Measurements from ENCODE around the gene GALNT3. TPM values are rescaled to one million over a fixed set of nuclear protein-coding genes. Genes with fewer than 3 reads are reported as not detected.

GALNT3 gene
- total RNA-seq, 1 experiment from 2014 or later = 2.2 TPM

GRCh38 chr2:165814473-165814872, 20.4 kb upstream of the GALNT3 start:
- H3K27me3 ChIP-seq (replicated peaks) = no peaks in the 10 kb centered on the region
- no peaks in the 10 kb centered on the region for H3K9me3 ChIP-seq (replicated peaks)
- no peaks in the 10 kb centered on the region for H3K4me1 ChIP-seq (replicated peaks)
- H3K4me3 ChIP-seq = no peak overlapping the region
- no peak for DNase-seq (ENCODE audit: low read depth in 1 of 2, low spot score in 2 of 2)
- no peak overlapping the region for H3K27ac ChIP-seq
- H3K36me3 ChIP-seq = no peaks in the 10 kb centered on the region

- DNase-seq (ENCODE audit: low read depth in 1 of 2, low spot score in 2 of 2) = no peak
- H3K27ac ChIP-seq = no peak overlapping the region
- H3K4me3 ChIP-seq = no peak overlapping the region
- H3K27me3 ChIP-seq (replicated peaks) = no peaks in the 10 kb centered on the region
- no peaks in the 10 kb centered on the region for H3K9me3 ChIP-seq (replicated peaks)
- H3K4me1 ChIP-seq (replicated peaks) = no peaks in the 10 kb centered on the region
- no peaks in the 10 kb centered on the region for H3K36me3 ChIP-seq
These were observed 17.7 kb upstream of the GALNT3 start for GRCh38 chr2:165811592-165812370.

- Histone ChIP-seq H3K27ac (no peak overlapping the region), H3K4me3 (no peak overlapping the region), H3K4me1 (replicated peaks) (no peaks in the 10 kb centered on the region), H3K9me3 (replicated peaks) (no peaks in the 10 kb centered on the region), H3K36me3 (no peaks in the 10 kb centered on the region), H3K27me3 (replicated peaks) (no peaks in the 10 kb centered on the region)
- DNase-seq (ENCODE audit: low read depth in 1 of 2, low spot score in 2 of 2) = no peak
These were observed 16.4 kb upstream of the GALNT3 start for GRCh38 chr2:165810418-165810817.

- Histone ChIP-seq H3K4me1 (replicated peaks) (no peaks in the 10 kb centered on the region), H3K27me3 (replicated peaks) (no peaks in the 10 kb centered on the region), H3K9me3 (replicated peaks) (no peaks in the 10 kb centered on the region), H3K27ac (no peak overlapping the region), H3K36me3 (no peaks in the 10 kb centered on the region), H3K4me3 (no peak overlapping the region)
- no peak for DNase-seq (ENCODE audit: low read depth in 1 of 2, low spot score in 2 of 2)
These were observed 10.7 kb upstream of the GALNT3 start for GRCh38 chr2:165804719-165805118.

- no peak for DNase-seq (ENCODE audit: low read depth in 1 of 2, low spot score in 2 of 2)
- Histone ChIP-seq H3K36me3 (no peaks in the 10 kb centered on the region), H3K27ac (no peak overlapping the region), H3K4me1 (replicated peaks) (no peaks in the 10 kb centered on the region), H3K4me3 (no peak overlapping the region), H3K27me3 (replicated peaks) (no peaks in the 10 kb centered on the region), H3K9me3 (replicated peaks) (no peaks in the 10 kb centered on the region)
These were observed 9.2 kb upstream of the GALNT3 start for GRCh38 chr2:165803123-165803760.

GRCh38 chr2:165801176-165801575, 7.1 kb upstream of the GALNT3 start:
- Histone ChIP-seq H3K27ac (no peak overlapping the region), H3K4me1 (replicated peaks) (no peaks in the 10 kb centered on the region)
- DNase-seq (ENCODE audit: low read depth in 1 of 2, low spot score in 2 of 2) = no peak

GRCh38 chr2:165796819-165797530, 2.9 kb upstream of the GALNT3 start:
- Histone ChIP-seq H3K4me3 (no peak overlapping the region), H3K9me3 (replicated peaks) (no peaks in the 10 kb centered on the region), H3K27me3 (replicated peaks) (peaks cover 24% of the 10 kb centered on the region; the same call in 1 of the 2 replicates), H3K36me3 (no peaks in the 10 kb centered on the region), H3K27ac (no peak overlapping the region), H3K4me1 (replicated peaks) (peaks cover 10% of the 10 kb centered on the region)
- no peak for DNase-seq (ENCODE audit: low read depth in 1 of 2, low spot score in 2 of 2)

More at GRCh38 chr2:165801176-165801575, 7.1 kb upstream of the GALNT3 start:
- no peak overlapping the region for H3K4me3 ChIP-seq
- no peaks in the 10 kb centered on the region for H3K9me3 ChIP-seq (replicated peaks)
- H3K36me3 ChIP-seq = no peaks in the 10 kb centered on the region
- H3K27me3 ChIP-seq (replicated peaks) = 0 out of 2 replicates have a peak, but pooled peaks cover 3% of the 10 kb centered on the region

GRCh38 chr2:165796129-165796528, 2.1 kb upstream of the GALNT3 start:
- Histone ChIP-seq H3K27me3 (replicated peaks) (peaks cover 24% of the 10 kb centered on the region; the same call in 1 of the 2 replicates), H3K27ac (no peak overlapping the region), H3K36me3 (no peaks in the 10 kb centered on the region), H3K4me1 (replicated peaks) (peaks cover 17% of the 10 kb centered on the region), H3K9me3 (replicated peaks) (no peaks in the 10 kb centered on the region), H3K4me3 (no peak overlapping the region)
- no peak for DNase-seq (ENCODE audit: low read depth in 1 of 2, low spot score in 2 of 2)

- DNase-seq (ENCODE audit: low read depth in 1 of 2, low spot score in 2 of 2) = no peak
These were observed 964 bp upstream of the GALNT3 start for GRCh38 chr2:165795011-165795410.

GRCh38 chr2:165794536-165794928, 485 bp upstream of the GALNT3 start:
- Histone ChIP-seq H3K9me3 (replicated peaks) (no peaks in the 10 kb centered on the region), H3K4me3 (peak overlapping the region; percentile 34), H3K36me3 (no peaks in the 10 kb centered on the region), H3K27me3 (replicated peaks) (peaks cover 24% of the 10 kb centered on the region; the same call in 1 of the 2 replicates), H3K4me1 (replicated peaks) (peaks cover 17% of the 10 kb centered on the region), H3K27ac (no peak overlapping the region)
- peak in 1 of 2 experiments; percentile 17 for DNase-seq (ENCODE audit: low read depth in 1 of 2, low spot score in 2 of 2)

More at GRCh38 chr2:165795011-165795410, 964 bp upstream of the GALNT3 start:
- Histone ChIP-seq H3K27me3 (replicated peaks) (peaks cover 24% of the 10 kb centered on the region; the same call in 1 of the 2 replicates), H3K4me3 (peak overlapping the region; percentile 34; the same call in 1 of the 2 replicates), H3K36me3 (no peaks in the 10 kb centered on the region), H3K4me1 (replicated peaks) (peaks cover 17% of the 10 kb centered on the region), H3K9me3 (replicated peaks) (no peaks in the 10 kb centered on the region), H3K27ac (no peak overlapping the region)

- no peaks in the 10 kb centered on the region for H3K9me3 ChIP-seq (replicated peaks)
- H3K4me3 ChIP-seq = no peak overlapping the region
- H3K4me1 ChIP-seq (replicated peaks) = peaks cover 17% of the 10 kb centered on the region
- peaks cover 24% of the 10 kb centered on the region; the same call in 1 of the 2 replicates for H3K27me3 ChIP-seq (replicated peaks)
- no peak for DNase-seq (ENCODE audit: low read depth in 1 of 2, low spot score in 2 of 2)
- no peak overlapping the region for H3K27ac ChIP-seq
- no peaks in the 10 kb centered on the region for H3K36me3 ChIP-seq
These were observed 777 bp downstream of the GALNT3 start for GRCh38 chr2:165793161-165793778.

- no peaks in the 10 kb centered on the region for H3K9me3 ChIP-seq (replicated peaks)
- H3K4me3 ChIP-seq = no peak overlapping the region
- no peak overlapping the region for H3K27ac ChIP-seq
- peaks cover 23% of the 10 kb centered on the region; the same call in 1 of the 2 replicates for H3K27me3 ChIP-seq (replicated peaks)
- DNase-seq (ENCODE audit: low read depth in 1 of 2, low spot score in 2 of 2) = no peak
- peaks cover 17% of the 10 kb centered on the region for H3K4me1 ChIP-seq (replicated peaks)
- no peaks in the 10 kb centered on the region for H3K36me3 ChIP-seq
These were observed 2.0 kb downstream of the GALNT3 start for GRCh38 chr2:165792104-165792454.

GRCh38 chr2:165791421-165792103, 2.5 kb downstream of the GALNT3 start:
- Histone ChIP-seq H3K27ac (no peak overlapping the region), H3K4me3 (no peak overlapping the region), H3K36me3 (no peaks in the 10 kb centered on the region), H3K27me3 (replicated peaks) (peaks cover 21% of the 10 kb centered on the region; the same call in 1 of the 2 replicates), H3K4me1 (replicated peaks) (peaks cover 17% of the 10 kb centered on the region), H3K9me3 (replicated peaks) (no peaks in the 10 kb centered on the region)
- peak in 1 of 2 experiments; percentile 25 for DNase-seq (ENCODE audit: low read depth in 1 of 2, low spot score in 2 of 2)
